Measurements from ENCODE around the gene TBL3.

TBL3 gene

DNA sequence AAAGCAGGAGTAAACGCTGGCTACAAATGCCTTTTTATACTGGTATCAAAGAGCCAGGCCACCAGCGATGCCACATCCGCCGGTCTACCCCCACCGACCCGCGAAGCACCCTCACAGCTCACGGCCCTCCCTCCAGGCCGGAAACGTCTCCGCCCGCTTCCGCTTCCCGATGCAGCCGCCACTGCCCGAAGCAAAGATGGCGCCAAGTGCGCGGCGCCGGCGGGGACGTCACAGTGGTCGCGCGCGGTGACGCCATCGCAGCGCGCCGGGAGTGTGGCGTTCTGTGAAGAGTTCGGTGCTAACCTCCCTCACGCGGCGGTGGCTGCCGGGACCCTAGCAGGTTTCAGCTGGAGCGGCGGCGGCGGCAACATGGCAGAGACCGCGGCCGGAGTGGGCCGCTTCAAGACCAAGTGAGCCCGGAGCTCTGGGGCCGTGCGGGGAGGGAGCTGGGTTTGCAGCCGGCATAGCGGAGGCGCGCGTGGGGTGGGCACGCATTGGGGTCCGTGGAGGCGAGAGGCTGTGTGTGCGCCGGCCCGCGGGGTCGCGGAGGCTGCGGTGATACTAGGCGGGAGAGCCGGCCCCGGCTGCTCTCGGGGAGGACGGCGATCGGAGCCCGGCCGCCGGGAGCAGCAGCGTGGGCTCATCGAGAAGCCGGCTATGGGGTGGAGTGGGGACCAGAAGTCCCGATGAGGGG is at the start of gene TBL3:
TBL3 (plus strand) TSS at position 258 of the 694 bp plus-strand sequence; CDS start at position 370, 112 bp downstream.
- peak; percentile 91 to 96 for DNase-seq
- no peak for TF ChIP-seq CTCF (IDR thresholded peaks at IDR 0.05)
- Histone ChIP-seq H3K4me1 (peaks cover 0 to 32% (median 21%) of the 10 kb centered on the region in 4 donors), H3K27ac (peak within 1 kb of the TSS; percentile 80 to 94), H3K36me3 (peaks cover 31 to 32% (median 31%) of the 10 kb centered on the region in 3 donors), H3K9me3 (no peaks in the 10 kb centered on the region), H3K4me3 (peak within 1 kb of the TSS; percentile 79 to 99), H3K27me3 (peaks cover 0 to 36% of the 10 kb centered on the region in 2 donors)
- intact Hi-C loops (cut with DNase I; ENCODE audit: low total_unique reads): loop anchor here (5.0 kb wide), 1 partner anchor 360 kb away; the partner anchor contains the start of genes CRAMP1 and IFT140

DNA sequence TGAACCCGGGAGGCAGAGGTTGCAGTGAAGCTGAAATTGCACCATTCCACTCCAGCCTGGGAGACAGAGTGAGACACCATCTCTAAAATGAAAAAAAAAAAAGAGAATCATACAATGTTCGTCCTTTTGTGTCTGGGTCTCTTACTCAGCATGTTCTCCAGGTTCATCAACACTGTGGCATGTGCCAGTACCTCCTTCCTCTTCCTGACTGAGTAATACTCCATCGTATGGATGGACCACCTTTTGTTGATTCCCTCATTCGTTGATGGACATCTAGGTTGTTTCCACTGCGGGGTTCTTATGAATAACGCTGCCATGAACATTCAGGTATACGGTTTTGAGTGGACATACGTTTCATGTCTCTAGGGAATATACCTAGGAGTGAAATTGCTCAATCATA is 49.5 kb upstream of the TBL3 start:
- Histone ChIP-seq H3K27ac (no peak overlapping the region), H3K4me1 (peaks cover 0 to 14% (median 4%) of the 10 kb centered on the region in 4 donors), H3K27me3 (peaks cover 0 to 85% of the 10 kb centered on the region in 2 donors), H3K9me3 (no peaks in the 10 kb centered on the region), H3K4me3 (no peak overlapping the region), H3K36me3 (no peaks in the 10 kb centered on the region)
- intact Hi-C loops (cut with DNase I; ENCODE audit: low total_unique reads): no loop called here
- TF ChIP-seq CTCF (IDR thresholded peaks at IDR 0.05): no peak
- DNase-seq: no peak

DNA sequence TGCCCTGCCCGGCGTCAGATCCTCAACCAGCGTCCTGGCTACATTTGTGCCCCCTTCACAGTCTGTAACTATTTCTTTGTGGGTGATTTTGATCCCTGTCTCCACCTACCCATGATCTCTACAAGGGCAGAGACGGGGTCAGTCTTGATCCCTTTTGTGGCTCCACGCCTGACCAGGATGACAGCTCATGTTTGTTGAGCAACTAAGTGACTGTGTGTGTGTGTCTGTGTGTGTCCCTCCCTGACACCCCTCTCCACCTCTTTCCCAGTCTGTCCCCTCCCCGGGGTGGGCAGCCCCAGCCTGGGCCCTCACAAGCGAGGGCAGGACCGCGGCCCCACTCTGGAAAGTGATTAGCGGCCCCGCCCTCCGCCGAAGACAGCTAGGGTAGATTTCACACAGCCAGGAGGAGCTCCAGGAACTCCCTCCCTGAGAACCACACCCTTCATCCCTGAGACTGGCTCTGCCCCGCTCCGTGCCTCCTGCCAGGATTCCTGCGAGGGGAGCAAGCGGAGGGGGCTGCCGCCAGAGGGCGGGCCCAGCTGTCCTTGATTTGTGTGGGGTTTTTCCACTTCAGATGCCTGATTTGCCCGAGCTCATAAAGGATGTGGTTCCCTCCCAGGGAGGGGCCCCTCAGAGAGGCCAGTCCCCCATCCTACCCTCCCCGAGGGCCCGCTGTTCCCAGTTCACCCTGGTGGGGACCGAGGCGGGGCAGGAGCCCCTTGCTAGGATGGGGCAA is 48.4 kb upstream of the TBL3 start:
- H3K4me3 ChIP-seq: no peak overlapping the region
- no peaks in the 10 kb centered on the region for H3K9me3 ChIP-seq
- peaks cover 0 to 5% (median 2%) of the 10 kb centered on the region in 4 donors for H3K4me1 ChIP-seq
- no peaks in the 10 kb centered on the region for H3K36me3 ChIP-seq
- no peak for DNase-seq
- intact Hi-C loops (cut with DNase I; ENCODE audit: low total_unique reads): no loop called here
- TF ChIP-seq CTCF (IDR thresholded peaks at IDR 0.05): no peak
- peaks cover 0 to 76% of the 10 kb centered on the region in 2 donors for H3K27me3 ChIP-seq
- no peak overlapping the region for H3K27ac ChIP-seq

DNA sequence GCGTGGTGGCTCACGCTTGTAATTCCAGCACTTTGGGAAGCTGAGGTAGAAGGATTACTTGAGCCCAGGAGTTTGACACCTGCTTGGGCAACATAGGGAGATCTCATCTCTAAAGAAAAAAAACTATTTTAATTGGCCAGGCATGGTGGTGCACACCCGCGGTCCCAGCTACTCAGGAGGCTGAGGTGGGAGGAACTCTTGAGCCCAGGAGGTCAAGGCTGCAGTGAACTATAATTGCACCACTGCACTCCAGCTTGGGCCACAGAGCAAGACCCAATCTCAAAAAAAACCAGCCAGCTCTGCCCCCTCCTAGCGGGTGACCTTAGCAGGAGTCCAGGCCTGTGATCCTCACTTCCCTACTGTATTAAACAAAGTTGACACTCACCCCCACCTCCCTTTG is 47.8 kb upstream of the TBL3 start:
- H3K27ac ChIP-seq: no peak overlapping the region
- H3K27me3 ChIP-seq: peaks cover 0 to 70% of the 10 kb centered on the region in 2 donors

GRCh38 chr16:1926271-1926670 is 45.6 kb upstream of the TBL3 start:
- Histone ChIP-seq H3K27me3 (peaks cover 0 to 51% of the 10 kb centered on the region in 2 donors), H3K36me3 (no peaks in the 10 kb centered on the region), H3K4me1 (peaks cover 0 to 11% (median 10%) of the 10 kb centered on the region in 4 donors), H3K27ac (no peak overlapping the region), H3K9me3 (no peaks in the 10 kb centered on the region), H3K4me3 (no peak overlapping the region)
- intact Hi-C loops (cut with DNase I; ENCODE audit: low total_unique reads): no loop called here
- TF ChIP-seq CTCF (IDR thresholded peaks at IDR 0.05): no peak
- no peak for DNase-seq

More for the DNA sequence above, 47.8 kb upstream of the TBL3 start:
- Histone ChIP-seq H3K4me1 (peaks cover 0 to 2% (median 1%) of the 10 kb centered on the region in 4 donors), H3K4me3 (no peak overlapping the region), H3K36me3 (no peaks in the 10 kb centered on the region), H3K9me3 (no peaks in the 10 kb centered on the region)
- no peak for TF ChIP-seq CTCF (IDR thresholded peaks at IDR 0.05)
- intact Hi-C loops (cut with DNase I; ENCODE audit: low total_unique reads): no loop called here
- DNase-seq: no peak

All from tibial artery (tissue), 4 donors.